HCT116 (cell line): ENCODE measurements around the gene CRELD2. TPM values are rescaled to one million over a fixed set of nuclear protein-coding genes. Genes with fewer than 3 reads are reported as not detected.

Experiments
- ATAC-seq: fragments of 200-7000 bp; cut with Tn5 transposase; 2 replicates; pipeline ENCODE4 v1.9.1; 2020; ENCODE audit warnings: mild to moderate bottlenecking, moderate library complexity
- BruUV-seq: library from RNA; stranded (reverse); fragments of 400-500 nt; replicated peaks from 2 replicates; lab custom pipeline; 2021; lab: Mats Ljungman, UMichigan
- CTCF ChIA-PET: fragments of 300-600 bp; sonication (Branson Sonifier 250); formaldehyde crosslinking; loops from one replicate; lab custom pipeline; 2021; ENCODE audit warnings: antibody characterized with exemption; lab: Charles Lee
- POLR2A ChIA-PET: fragments of 300-600, 350-600 bp; sonication (Branson Sonifier 250); formaldehyde crosslinking; loops from one replicate; lab custom pipeline; 2021; ENCODE audit warnings: antibody characterized with exemption; lab: Charles Lee
- RAD21 ChIA-PET, 2 experiments: fragments of 300-600 bp; sonication (Branson Sonifier 250); formaldehyde crosslinking; loops; one replicate each; lab custom pipeline; 2023; ENCODE audit warnings: low total read pairs in 2 of 2; ENCODE audit not compliant: uncharacterized antibody in 2 of 2, unreplicated experiment in 2 of 2, low non-redundant PET in 1 of 2; lab: Charles Lee
- DNase-seq: peaks from one replicate; pipeline ENCODE4 v3.0.0-alpha.2; 2010; ENCODE audit warnings: low read depth, low spot score
- H2AFZ ChIP-seq: fragments of 200-600 bp; shearing (Covaris generic), sonication (generic); 2 replicates; pipeline ENCODE4 v1.6.1; 2017; ENCODE audit warnings: low read depth, mixed run types, mixed read lengths, antibody characterized with exemption, low read length; ENCODE audit not compliant: poor library complexity, severe bottlenecking
- H3K27ac ChIP-seq: 2 replicates; pipeline ENCODE4 v1.5.1; 2012; ENCODE audit warnings: low read depth, low read length
- H3K27me3 ChIP-seq: fragments of 200-600 bp; sonication (generic); 2 replicates; pipeline ENCODE4 v1.6.1; 2016; ENCODE audit warnings: mixed run types, low read length, mixed read lengths; ENCODE audit not compliant: insufficient read depth
- H3K36me3 ChIP-seq, 2 experiments: fragments of 200-500 bp in 1 of 2; fragments of 200-600 bp in 1 of 2; sonication (Bioruptor generic) in 1 of 2; sonication (generic) in 1 of 2; 2 replicates each; pipeline versions ENCODE4 v1.5.1 to v1.6.1; 2014 to 2016; ENCODE audit warnings: low read length in 2 of 2, inconsistent platforms in 1 of 2, mixed read lengths in 1 of 2, mixed run types in 1 of 2; ENCODE audit not compliant: insufficient read depth in 2 of 2, control insufficient read depth in 1 of 2
- H3K4me1 ChIP-seq, 2 experiments: fragments of 200-600 bp in 1 of 2; sonication (generic) in 1 of 2; 2 replicates each; pipeline versions ENCODE4 v1.5.1 to v1.6.1; 2012 to 2017; ENCODE audit warnings: low read length in 2 of 2, inconsistent platforms in 1 of 2, mild to moderate bottlenecking in 1 of 2, mixed read lengths in 1 of 2, mixed run types in 1 of 2, moderate library complexity in 1 of 2; ENCODE audit not compliant: insufficient read depth in 2 of 2, control insufficient read depth in 1 of 2
- H3K4me2 ChIP-seq: fragments of 200-600 bp; sonication (generic); 2 replicates; pipeline ENCODE4 v1.6.1; 2017; ENCODE audit warnings: mixed run types, low read length, mixed read lengths
- H3K4me3 ChIP-seq, 2 experiments: fragments of 200-600 bp in 1 of 2; sonication (generic) in 1 of 2; replicated peaks in 1 of 2; 2 replicates each; pipeline ENCODE4 v1.5.1; 2011 to 2016; ENCODE audit warnings: low read length in 2 of 2, control low read depth in 1 of 2, low read depth in 1 of 2, mild to moderate bottlenecking in 1 of 2, mixed read lengths in 1 of 2, mixed run types in 1 of 2
- H3K79me2 ChIP-seq: fragments of 200-600 bp; sonication (generic); 2 replicates; pipeline ENCODE4 v1.6.1; 2017; ENCODE audit warnings: mild to moderate bottlenecking, mixed run types, low read length, moderate library complexity, mixed read lengths; ENCODE audit not compliant: insufficient read depth
- H3K9ac ChIP-seq: fragments of 200-600 bp; sonication (generic); 2 replicates; pipeline ENCODE4 v1.6.1; 2016; ENCODE audit warnings: low read length, mixed read lengths
- H3K9me2 ChIP-seq: fragments of 200-600 bp; sonication (generic), shearing (Covaris generic); 2 replicates; pipeline ENCODE4 v1.6.1; 2017; ENCODE audit warnings: mixed run types, mild to moderate bottlenecking, moderate library complexity; ENCODE audit not compliant: insufficient read depth
- H3K9me3 ChIP-seq, 2 experiments: fragments of 200-500 bp in 1 of 2; fragments of 200-600 bp in 1 of 2; sonication (Bioruptor generic) in 1 of 2; sonication (generic) in 1 of 2; 2 replicates each; pipeline ENCODE4 v1.6.1; 2014 to 2017; ENCODE audit warnings: low read length in 2 of 2, mixed read lengths in 2 of 2, inconsistent platforms in 1 of 2, low read depth in 1 of 2, mild to moderate bottlenecking in 1 of 2, mixed run types in 1 of 2, moderate library complexity in 1 of 2; ENCODE audit not compliant: control insufficient read depth in 1 of 2, insufficient read depth in 1 of 2
- H4K20me1 ChIP-seq: fragments of 200-600 bp; sonication (generic), shearing (Covaris generic); 2 replicates; pipeline ENCODE4 v1.6.1; 2017; ENCODE audit warnings: mixed run types, mild to moderate bottlenecking, moderate library complexity; ENCODE audit not compliant: insufficient read depth
- REST ChIP-seq: IDR thresholded peaks from 2 replicates; pipeline ENCODE4 v1.6.1; 2012; ENCODE audit warnings: low read depth
- ZFX ChIP-seq: fragments of 450-650 bp; IDR thresholded peaks from 2 replicates; pipeline ENCODE4 v1.6.1; 2017
- intact Hi-C: fragments of 100-400 bp; cut with micrococcal nuclease; formaldehyde crosslinking; loops from 2 replicates; pipeline ENCODE4 v1.10.0; 2022
- total RNA-seq: library from RNA; stranded (reverse); gene quantifications from one replicate; pipeline ENCODE4 v1.2.1, GENCODE V29; 2021; ENCODE audit not compliant: unreplicated experiment

CRELD2 gene
- total RNA-seq, 1 experiment from 2014 or later, result 45.8 TPM

GRCh38 chr22:49934160-49934890 lies 15.9 kb downstream of the CRELD2 start:
- Histone ChIP-seq H3K4me1 (peaks cover 30 to 53% of the 10 kb centered on the region in 2 experiments), H3K27ac (peak overlapping the region; percentile 75; the same call in 1 of the 2 replicates)
- CTCF ChIA-PET, result interaction anchor here (2.6 kb wide), 1 partner anchor 96 kb away, joined by 16 read pairs; no protein-coding TSS in a partner anchor
- RAD21 ChIA-PET, result no interaction called here
- no peak for TF ChIP-seq REST
- TF ChIP-seq ZFX, result 0 out of 2 replicates have a peak, but pooled peaks have one; percentile 11
- TF ChIP-seq, all 23 proteins: peak for 1
- Histone ChIP-seq H3K79me2 (no peaks in the 10 kb centered on the region), H3K9ac (peak overlapping the region; percentile 41), H3K4me3 (peak overlapping the region; percentile 20; a peak in 3 of 4 replicates), H2AFZ (no peak overlapping the region), H3K27me3 (no peaks in the 10 kb centered on the region), H3K9me3 (no peaks in the 10 kb centered on the region), H4K20me1 (no peaks in the 10 kb centered on the region), H3K36me3 (no peaks in the 10 kb centered on the region), H3K9me2 (no peaks in the 10 kb centered on the region), H3K4me2 (peak overlapping the region; percentile 73)
- POLR2A ChIA-PET, result no interaction called here
- BruUV-seq, result no TSS peak
- DNase-seq, result no peak
- intact Hi-C loops, result loop anchor here (5.0 to 10.0 kb wide), 3 partner anchors 43 to 270 kb away; partner anchors contain the start of gene SELENOO
- ATAC-seq, result no peak
